ENCODE data around the gene TCF3.
"Not testable (repeated sequence)": the region's sequence is repeated elsewhere in the genome, so short reads cannot be mapped to it uniquely, and the experiment has no call there.

Gene TCF3

DNA sequence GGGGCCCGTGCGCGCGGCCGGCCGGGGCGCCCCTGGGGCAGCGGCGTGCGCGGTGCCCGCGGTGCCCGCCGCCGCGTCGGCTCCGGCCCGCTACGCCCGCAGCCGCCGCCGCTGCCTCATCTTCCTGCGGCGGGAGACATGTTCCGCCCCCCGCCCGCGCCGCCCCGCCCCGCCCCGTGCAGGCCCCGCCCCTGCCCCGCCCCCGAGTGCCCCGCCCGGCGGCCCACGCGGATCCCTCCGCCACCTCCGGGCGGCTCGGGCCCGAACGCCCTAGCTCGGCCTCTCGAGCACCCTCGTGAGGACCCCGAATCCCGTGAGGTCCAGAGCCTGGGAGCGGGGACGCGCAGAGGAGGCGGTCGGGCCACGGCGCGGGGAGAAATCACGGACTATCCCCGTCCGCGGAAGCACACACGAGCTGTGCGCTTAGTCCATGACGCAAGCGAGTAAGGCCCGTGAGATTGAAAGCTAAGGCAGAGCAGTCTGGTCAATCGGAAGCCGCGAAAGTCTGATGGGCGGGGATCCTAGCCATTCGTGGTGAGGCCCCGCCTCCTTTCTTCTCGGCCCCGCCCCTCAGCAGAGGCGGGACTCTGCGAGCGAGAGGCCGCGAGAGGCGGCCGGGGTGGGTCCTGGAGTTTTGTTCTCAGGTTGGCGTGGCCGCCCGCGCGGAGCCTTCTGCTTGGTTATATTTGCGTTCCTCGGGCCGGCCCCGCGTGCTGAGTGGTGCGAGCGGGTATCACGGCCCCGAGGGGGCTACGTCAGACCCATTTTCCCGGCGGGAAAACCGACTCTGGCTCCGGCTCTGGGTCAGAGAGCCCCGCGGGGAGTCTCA lies at the start of gene TCF3:
Gene TCF3, minus strand, starts transcription at position 145 of the 829 bp plus-strand sequence. CDS start 2,367 bp downstream, outside the sequence.
- DNase-seq = peak; percentile 98

DNA sequence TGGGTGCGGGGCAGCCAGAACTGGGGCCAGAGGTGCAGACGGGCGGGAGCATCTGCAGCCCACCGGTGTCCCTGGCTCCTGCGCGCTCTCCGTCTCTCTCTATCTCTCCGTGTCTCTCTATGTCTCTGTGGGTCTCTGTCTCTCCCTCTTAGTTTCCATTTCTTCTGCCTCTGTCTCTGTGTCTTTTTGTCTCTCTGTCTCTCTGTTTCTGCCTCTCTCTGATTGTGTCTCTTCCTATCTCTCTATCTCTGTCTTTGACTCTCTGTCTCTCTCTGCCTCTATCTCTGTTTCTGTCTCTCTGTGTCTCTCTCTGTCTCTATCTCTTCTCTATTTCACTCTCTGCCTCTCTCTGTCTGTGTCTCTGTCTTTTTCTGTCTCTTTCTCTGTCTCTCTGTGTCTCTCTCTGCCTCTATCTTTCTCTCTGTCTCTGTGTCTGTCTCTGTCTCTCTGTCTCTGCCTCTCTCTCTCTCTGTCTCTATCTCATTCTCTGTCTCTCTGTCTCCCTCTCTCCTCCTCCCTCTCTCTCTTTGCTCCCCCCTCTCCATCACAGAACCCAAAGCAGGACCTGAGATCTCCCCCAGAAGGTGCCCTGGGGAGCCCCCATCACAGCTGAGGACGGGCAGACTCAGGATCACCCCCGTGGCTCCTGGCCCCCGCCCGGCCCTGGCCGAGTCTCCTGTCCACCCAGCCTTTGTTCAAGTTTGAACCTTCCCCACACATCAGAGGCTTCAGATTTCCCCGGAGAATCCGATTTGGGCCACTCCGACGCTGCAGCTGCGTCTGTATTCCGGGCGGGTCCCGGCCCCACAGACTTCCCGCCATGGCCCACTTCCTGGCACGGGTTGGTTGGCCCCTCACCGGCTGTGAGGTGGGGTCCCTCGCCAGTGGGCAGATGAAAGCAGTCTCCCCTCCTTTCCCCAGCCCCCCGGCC lies 48.6 kb upstream of the TCF3 start:
- DNase-seq = no peak

DNA sequence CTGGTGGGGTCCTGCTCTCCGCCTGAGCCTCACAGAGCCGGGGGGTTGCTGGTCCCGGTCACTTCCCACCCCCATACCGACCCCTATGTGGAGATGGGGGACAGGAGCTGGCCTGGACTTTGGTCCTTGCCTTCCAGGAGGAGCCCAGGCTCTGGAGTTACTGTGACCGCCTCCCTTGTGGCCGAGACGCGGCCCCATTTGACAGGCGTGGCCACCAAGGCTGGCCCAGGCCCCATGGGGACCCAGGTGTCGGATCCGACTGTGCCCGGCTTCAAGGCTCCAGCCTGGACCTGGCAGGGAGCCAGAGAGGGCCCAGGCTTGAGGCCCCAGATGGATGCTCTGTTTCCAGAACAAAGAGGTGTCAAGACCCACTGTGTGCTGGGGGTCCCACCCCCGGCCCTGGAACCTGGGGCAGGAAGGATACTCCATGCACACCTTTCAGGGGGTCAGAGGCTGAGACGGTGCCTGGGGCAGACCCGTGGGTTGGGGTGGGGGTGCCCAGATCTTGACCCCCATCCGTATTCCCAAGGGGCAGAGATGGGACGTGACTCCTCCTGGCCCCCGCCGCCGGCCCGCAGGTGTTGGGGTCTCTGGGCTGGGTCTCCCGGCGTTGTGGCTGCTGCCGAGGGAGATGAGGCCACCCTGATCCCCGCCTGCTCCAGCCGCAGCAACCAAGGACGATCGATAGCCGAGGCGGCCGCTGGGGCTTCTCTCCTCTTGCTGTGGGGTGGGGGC lies 47.8 kb upstream of the TCF3 start:
- no peak for DNase-seq

DNA sequence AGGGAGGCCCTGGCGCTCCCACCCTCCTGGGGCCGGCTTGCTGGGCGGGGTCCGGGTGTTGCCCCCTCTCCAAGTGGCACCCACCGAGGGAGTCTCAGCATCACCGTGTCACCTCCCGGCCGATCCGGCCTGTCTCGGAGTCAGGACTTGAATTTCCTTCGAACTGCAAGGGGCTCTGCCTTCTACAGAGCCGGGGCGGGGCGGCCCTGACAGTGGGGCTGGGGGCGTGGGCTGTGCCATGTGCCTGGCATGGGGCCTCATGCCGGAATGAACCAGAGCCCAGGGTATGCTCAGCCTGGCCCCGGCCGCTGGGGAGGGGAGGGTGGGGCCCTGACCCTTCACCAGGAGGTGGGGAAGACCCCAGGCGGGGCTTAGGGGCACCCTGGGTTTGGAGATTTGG lies 47.0 kb upstream of the TCF3 start:
- no peak for DNase-seq

DNA sequence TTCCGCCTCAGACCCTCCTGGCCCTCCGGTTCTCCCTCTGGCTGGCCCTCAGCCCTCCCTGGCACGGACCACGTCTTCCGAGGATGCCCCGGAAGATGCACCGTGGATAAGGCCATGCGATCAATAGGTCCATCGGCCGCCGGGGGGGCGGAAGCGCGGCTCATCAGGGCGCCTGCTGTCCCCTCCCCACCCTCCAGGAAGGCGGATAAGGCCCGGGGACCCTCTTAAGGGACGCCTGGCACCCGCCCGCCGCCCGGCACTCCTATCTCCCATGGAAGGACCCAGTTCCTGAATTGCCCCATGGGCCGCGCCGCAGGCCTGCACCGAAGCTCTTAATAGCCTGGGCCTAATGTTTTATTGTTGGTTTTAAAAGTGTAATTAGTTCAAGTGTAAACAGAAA lies 46.2 kb upstream of the TCF3 start:
- DNase-seq = no peak

DNA sequence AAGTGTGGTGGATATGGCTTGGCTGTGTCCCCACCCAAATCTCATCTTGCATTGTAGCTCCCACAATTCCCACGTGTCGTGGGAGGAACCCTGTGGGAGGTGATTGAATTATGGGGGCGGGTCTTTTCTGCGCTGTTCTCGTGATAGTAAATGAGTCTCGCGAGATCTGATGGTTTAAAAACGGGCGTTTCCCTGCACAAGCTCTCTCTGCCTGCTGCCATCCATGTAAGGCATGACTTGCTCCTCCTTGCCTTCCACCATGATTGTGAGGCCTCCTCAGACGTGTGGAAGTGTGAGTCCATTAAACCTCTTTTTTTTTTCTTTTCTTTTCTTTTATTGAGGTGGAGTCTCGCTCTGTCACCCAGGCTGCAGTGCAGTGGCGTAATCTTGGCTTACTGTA lies 43.1 kb upstream of the TCF3 start:
- not testable (repeated sequence) for DNase-seq

DNA sequence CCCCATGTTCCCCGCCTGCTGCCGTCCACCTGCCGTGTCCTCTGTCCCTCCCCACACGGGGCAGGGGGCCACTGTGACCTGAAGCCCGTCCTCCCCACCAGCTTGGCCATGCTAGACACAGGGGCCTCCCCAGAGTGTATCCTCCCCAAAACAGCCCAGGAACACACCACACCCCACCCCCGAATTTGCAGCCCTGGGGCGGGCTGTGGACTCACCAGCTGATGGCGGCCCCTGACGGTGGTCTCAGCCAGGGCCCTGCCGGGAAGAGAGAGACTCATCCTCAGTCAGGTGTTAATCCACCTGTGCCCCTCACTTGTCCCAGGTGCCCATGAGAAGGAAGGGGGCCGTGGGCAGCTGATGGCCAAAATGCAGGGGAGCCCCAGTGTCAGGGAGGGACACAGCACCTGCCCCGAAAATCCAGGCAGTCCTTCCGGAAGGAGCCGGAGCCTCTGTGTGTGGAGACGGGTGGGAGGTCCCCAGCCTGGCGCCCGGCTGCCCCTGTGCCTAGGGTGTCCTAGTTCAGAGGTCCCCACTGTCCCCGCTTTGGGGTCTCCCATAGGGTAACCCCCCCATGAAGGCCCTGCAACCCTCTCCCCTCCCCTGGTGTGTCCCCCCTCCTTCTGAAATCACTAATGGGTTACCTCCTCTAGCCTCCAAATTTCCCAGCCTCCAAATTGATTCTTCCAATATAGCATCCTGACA lies 39.3 kb upstream of the TCF3 start:
- DNase-seq = no peak

DNA sequence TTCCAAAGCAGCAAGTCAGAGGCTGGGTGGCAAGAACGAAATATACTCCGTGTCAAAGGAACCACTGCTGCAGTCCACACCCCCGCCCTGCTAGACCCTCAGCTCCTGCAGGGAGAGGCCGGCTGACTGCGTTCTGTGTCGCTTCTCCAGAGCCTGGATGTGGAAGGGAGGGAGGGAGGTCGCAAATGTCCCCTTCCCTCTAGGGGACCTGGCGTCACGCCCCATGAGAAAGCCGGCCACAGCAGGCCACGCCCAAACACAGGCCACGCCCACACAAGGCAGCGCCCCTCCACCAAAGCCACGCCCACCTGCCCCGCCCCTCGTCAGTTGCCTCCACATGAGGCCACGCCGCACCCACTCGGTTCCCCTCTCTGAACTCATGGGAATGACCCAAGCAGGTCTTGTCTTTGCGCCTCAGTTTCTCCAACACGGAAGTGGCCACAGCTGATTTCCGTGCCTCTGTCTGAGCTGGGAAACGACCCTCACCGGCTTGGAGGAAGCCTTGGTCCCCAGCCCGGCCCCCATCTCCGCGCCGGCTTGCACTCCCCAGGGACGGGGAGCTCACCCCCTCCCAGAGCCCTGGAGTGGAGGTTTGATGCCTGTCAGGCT lies 38.4 kb upstream of the TCF3 start:
- no peak for DNase-seq

DNA sequence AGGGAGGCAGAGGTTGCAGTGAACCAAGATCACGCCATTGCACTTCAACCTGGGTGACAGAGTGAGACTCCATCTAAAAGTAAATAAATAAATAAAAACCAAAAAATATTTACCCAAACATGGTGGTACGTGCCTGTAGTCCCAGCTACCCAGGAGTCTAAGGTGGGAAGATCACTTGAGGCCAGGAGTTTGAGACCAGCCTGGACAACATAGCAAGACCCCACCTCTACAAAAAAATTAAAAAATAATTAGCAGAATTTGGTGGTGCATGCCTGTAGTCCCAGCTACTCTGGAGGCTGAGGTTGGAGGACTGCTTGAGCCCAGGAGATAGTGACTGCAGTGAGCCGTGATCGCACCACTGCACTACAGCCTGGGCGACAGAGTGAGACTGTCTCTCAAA lies 33.4 kb upstream of the TCF3 start:
- DNase-seq = not testable (repeated sequence)

DNA sequence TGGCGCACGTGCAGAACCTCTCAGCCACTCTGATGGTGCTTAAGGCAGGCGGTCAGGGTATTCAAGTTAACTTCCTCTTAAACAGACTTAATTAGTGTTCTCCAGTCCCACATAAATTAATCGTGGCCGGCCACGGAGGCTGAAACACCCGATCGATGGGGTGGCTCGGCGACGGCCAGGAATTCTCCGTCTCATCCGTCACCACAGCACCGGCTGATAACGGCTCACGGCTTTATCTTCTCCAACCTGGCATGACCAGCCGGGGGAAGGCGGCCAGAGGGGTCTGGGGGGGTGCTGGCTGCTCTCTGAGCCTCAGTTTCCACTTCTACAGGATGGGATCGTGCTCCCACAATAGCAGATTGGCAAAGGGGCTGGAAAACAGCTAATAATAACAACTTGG lies 32.6 kb upstream of the TCF3 start:
- no peak for DNase-seq

DNA sequence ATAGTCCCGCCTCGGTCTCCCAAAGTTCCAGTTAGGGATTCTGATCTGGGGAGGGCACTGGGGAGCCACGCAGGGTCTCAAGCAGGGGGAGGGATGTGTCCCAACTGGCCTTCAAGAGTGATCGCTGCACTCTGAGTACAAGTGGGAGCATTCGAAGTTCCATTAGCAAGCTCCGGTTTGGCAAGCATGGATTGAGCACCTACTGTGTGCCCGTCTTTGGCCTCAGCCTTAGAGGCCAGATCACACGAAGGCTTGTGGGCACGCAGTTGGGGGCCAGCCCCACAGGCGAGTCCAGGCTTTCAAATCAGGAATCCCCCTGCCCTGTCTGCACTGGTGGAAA lies 32.1 kb upstream of the TCF3 start:
- no peak for DNase-seq

DNA sequence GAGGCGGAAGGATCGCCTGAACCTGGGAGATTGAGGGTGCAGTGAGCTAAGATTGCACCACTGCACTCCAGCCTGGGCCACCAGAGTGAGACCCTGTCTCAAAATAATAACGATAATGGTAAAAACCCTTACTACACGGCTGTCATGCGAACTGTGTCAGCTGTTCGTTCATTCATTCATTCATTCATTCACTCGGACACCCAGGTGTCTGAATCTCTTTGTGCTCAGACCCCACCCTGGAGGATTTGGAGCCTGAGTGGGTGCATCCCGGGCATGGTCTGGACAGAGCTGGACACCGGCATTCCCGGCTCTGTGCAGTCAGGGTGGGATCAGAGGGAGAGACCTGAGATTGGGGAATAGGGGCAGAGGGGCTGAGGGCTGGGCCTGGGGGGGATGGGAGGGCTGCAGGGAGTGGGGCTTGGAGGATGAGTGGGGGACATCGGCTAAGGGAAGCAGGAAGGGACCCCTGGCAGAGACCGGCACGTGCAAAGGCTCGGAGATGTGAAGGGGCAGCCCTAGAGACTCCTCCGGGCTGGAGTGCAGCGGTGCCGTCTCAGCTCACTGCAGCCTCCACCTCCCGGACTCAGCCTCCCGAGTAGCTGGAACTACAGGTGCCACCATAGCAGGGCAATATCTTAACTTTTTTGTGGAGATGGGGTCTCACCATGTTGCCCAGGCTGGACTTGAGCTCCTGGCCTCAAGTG lies 31.6 kb upstream of the TCF3 start:
- DNase-seq = no peak

DNA sequence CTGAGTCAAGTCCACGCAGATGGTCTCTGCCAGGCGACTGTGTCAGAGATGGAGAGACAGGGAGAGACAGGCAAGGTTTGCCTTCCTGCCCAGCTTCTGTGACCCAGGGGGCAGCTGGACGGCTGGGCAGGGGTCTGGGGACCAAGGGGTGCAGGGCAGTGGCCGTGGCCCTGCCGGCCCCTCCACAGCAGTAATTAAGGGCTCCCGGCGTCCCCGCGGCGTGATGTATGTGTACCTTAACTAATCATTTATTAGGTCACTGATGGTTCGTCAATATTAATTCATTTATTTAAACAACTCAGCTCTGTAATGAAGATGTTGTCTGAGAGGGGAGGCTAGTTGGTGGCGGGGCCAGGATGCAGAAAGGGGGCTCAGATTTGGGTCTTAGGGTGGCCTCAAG lies 28.6 kb upstream of the TCF3 start:
- DNase-seq = no peak

DNA sequence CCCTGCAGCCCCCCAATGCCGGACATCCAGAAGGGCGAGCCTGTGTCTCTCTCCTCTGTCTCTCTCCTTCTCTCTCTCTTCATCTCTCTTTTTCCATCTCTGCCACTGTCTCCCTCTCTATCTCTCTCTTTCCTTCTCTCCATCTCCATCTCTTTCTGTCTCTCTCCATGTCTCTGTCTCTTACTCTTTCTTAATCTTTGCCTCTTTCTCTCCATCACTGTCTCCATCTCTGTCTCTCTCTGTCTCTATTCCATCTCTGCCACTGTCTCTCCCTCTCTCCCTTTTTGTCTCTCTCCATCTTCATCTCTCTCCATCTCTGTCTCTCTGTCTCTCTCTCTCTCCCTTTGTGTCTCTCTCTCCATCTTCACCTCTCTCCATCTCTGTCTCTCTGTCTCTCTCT lies 25.7 kb upstream of the TCF3 start:
- DNase-seq = no peak

DNA sequence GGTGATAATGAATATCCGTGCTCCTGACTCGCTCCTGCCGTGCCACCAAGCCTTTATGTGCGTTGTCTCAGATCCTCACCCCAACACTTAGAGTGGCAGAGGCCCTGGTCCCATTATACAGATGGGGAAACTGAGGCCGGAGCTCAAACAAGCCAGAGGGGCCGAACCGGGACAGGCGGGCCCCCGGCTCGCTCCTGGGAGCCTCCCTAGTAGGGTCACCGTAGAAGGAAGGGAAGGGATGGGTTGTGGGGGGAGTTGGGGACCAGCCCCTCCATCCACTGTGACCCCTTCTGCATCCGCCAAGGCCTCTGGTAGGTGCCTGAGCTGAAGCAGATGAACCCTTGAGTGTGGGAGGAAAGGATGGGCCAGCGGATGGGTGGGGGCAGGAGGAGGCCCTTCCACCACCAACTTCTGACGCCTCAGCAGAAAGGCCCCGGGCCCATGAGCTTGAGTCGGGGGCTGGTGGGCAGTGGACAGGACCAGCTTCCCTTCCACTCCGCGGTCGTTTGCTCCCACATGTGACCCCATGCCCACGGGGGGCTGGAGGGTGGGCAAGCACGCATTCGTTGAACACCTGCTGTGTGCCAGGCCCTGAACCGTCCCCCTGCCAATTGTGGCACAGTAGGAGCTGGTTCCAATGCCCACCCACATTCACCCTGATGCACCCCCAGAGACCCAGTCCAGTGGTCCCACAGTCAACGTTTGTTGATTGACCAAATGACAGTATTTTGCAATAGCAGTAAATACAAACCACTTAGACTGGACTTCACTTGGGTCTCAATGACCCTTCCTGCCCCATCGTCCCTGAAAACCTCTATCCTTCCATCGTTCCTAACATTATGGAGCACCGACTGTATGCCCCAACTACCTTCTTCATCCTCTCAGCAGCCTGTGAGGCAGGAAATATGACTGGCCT lies 24.2 kb upstream of the TCF3 start:
- DNase-seq = no peak

DNA sequence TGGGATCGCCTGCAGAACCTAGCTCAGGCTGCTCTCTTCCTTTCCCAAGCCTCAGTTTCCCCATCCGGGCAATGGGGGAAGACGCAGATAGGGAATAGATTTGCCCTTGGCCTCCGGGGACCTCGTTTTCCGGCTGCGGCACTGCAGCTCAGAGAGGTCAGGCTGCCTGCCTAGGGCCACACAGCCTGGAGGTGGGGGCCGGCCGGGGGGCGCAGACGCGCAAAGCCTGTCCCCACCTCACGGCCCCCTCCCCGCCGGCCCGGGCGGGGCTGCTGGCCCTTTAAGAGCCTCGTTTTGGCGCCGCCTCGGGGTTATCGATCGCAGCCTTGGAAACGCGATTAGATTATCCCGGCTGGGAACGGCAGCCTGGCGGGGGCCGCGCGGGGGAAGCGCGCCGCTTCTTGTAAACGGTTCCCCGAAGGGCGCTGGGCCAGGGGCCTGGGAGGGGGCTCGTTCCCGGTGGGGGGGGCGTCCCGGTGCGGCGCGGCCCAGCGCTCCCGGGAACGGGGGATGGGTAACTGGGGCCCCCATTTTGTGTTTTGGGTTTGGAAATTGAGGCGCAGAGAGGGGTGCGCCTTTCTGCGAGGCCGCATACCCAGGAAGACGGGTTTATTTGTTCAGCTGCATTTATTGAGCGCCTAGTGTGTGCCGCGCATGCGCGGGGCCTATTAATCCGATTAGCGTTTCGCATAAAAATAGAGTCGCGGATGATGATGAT lies 23.4 kb upstream of the TCF3 start:
- DNase-seq = no peak

DNA sequence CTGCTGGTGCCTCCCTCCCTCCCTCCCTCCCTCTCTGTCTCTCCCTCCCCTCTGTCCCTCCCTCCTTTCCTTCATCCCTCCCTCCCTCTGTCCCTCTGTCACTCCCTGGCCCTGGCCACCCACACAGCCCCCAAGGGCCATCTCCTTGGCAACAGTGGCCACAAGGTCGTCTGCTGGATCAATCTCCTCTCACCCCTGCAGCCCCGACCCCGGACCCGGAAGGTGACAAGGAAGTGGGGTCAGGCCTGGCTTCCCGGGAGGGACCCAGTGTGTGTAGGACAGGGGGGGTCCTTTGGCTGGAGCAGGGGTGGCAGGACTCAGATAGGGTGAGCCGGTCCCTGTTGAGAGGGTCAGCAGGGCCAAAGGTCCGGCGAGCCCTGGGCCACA lies 21.9 kb upstream of the TCF3 start:
- DNase-seq = no peak

DNA sequence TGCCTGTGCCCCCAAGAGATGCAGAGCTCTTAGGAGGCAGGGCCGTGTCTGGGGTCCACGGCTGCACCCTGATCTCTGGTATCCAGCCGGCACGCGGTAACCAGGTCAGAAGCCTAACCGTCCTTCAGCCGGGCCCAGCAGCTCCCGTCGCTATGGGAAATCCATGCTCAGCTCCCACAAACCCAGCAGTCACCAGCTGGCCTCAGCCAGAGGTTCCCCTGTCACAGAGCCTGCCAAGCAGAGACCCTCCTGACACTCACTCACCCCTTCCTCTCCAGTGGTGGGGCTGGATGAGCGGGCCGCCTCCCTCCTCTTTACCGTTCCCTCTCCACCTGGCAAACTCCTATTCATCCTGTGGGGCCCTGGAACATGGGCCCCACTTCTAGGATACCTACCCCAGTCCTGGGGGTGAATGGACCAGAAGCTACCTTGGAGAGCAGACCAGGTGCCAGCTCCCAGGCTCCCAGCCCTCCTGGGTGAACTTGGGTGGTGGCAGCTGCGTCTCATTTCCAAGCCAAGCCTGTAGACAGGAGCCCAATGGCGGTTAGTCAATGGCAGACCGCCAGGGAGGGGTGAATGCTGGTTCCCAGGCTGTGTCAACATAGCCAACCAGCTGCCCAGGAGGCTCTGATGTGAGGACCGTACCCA lies 21.4 kb upstream of the TCF3 start:
- DNase-seq = no peak

Measured in HCEC 1CT (cell line).